Heart left ventricle (tissue), 13 donors: ENCODE data around the gene FOXP1.

ENCODE experiments used
- CTCF ChIP-seq, 12 donors: fragments of 200-600 bp; sonication (generic) in 4 of 12; IDR thresholded peaks; one replicate each; pipeline versions ENCODE4 v1.5.0 to v1.8.0; 2018 to 2022; ENCODE audit warnings: antibody characterized with exemption in 12 of 12, mild to moderate bottlenecking in 5 of 12
- POLR2A ChIP-seq, 2 donors: fragments of 450-650 bp; IDR thresholded peaks; one replicate each; pipeline ENCODE4 v1.6.1; 2017; ENCODE audit warnings: antibody characterized with exemption in 2 of 2, mild to moderate bottlenecking in 2 of 2, moderate library complexity in 2 of 2
- donor health status: ischemic (EF 13 %, LVEDD 7.1; RV severe dilation, severe dysfunction).
- donor health status: DM: no; HTN: yes; CAD: no.
- donor health status: DM: no; HTN: no; CAD: no.
- donor health status: ischemic (EF 25% LVEDD 6.9; RV normal size, moderate dysfunction).
- donor health status: ischemic (EF 25% LVEDD 5.7; RV mildly dilated, moderate dysfunction).
- donor health status: ischemic (EF 35%, LVEDD 5.7; RV mildly dilated, moderate dysfunction).
- donor health status: nonischemic (EF 11% LVEDD 7.7; RV severe dilation, severe dysfunction).
- donor health status: DM: yes; HTN: yes; CAD: no.
- donor health status: PGD.
- donor health status: ischemic (EF 29% LVEDD 5.4; RV normal size, mild dysfunction).
- donor health status: nonischemic (EF 23%, LVEDD 6.1; RV moderate dilation, normal function).

- TF ChIP-seq CTCF (IDR thresholded peaks at IDR 0.05) (no peak), POLR2A (IDR thresholded peaks at IDR 0.05) (no peak)
These were observed 590.8 kb downstream of the FOXP1 start for GRCh38 chr3:70992562-70993204.
